Tibial nerve (tissue), 4 donors: Measurements from ENCODE around the gene TRMT11. TPM values are rescaled to one million over a fixed set of nuclear protein-coding genes. Genes with fewer than 3 reads are reported as not detected.

ENCODE experiments used
- DNase-seq, 2 donors: peaks; one replicate each; pipeline ENCODE4 v3.0.0-alpha.2; 2019; ENCODE audit warnings: low spot score in 2 of 2
- H3K27ac ChIP-seq, 4 donors: fragments of 200-600 bp; sonication (generic) in 3 of 4; one replicate each; pipeline ENCODE4 v1.5.1; 2017 to 2019; ENCODE audit warnings: mild to moderate bottlenecking in 1 of 4
- H3K27me3 ChIP-seq, 2 donors: fragments of 200-600 bp; sonication (generic) in 1 of 2; one replicate each; pipeline versions ENCODE4 v1.5.1 to v1.6.0; 2017 to 2019
- H3K36me3 ChIP-seq, 3 donors: fragments of 200-600 bp; sonication (generic); one replicate each; pipeline ENCODE4 v1.5.1; 2018 to 2019
- H3K4me1 ChIP-seq, 4 donors: fragments of 200-600 bp; sonication (generic) in 3 of 4; one replicate each; pipeline ENCODE4 v1.5.1; 2017 to 2019
- H3K4me3 ChIP-seq, 4 donors: fragments of 200-600 bp; sonication (generic) in 3 of 4; one replicate each; pipeline ENCODE4 v1.5.1; 2017 to 2019; ENCODE audit warnings: mild to moderate bottlenecking in 1 of 4, moderate library complexity in 1 of 4
- H3K9me3 ChIP-seq, 4 donors: fragments of 200-600 bp; sonication (generic) in 3 of 4; one replicate each; pipeline ENCODE4 v1.5.1; 2017 to 2019
- CTCF ChIP-seq, 5 experiments: fragments of 200-600 bp in 3 of 5; fragments of 450-650 bp in 2 of 5; sonication (generic) in 3 of 5; IDR thresholded peaks; one replicate each; pipeline ENCODE4 v1.5.1; 2016 to 2019; ENCODE audit warnings: antibody characterized with exemption in 5 of 5, mild to moderate bottlenecking in 3 of 5, moderate library complexity in 2 of 5
- EP300 ChIP-seq, 2 donors: sonication (generic); formaldehyde crosslinking; IDR thresholded peaks; one replicate each; pipeline ENCODE4 v1.6.1; 2017; ENCODE audit warnings: antibody characterized with exemption in 2 of 2, mild to moderate bottlenecking in 1 of 2
- POLR2A ChIP-seq, 2 donors: fragments of 450-650 bp; IDR thresholded peaks; one replicate each; pipeline ENCODE4 v1.6.1; 2017; ENCODE audit warnings: antibody characterized with exemption in 2 of 2, mild to moderate bottlenecking in 2 of 2, moderate library complexity in 2 of 2
- WGBS, 2 donors: methylation state at CpG; one replicate each; pipeline ENCODE4 v1.1.5; 2018; 5-methylcytosine and 5-hydroxymethylcytosine counted together
- total RNA-seq, 4 donors: library from RNA; depleted of rRNA; stranded (reverse); fragments of >200 nt; gene quantifications; one replicate each; pipeline ENCODE4 v1.1.0, GENCODE V29; 2016

TRMT11 gene
- total RNA-seq, 4 donors from 2014 or later = 29.7 to 40.8 (median 33.7) TPM

DNA sequence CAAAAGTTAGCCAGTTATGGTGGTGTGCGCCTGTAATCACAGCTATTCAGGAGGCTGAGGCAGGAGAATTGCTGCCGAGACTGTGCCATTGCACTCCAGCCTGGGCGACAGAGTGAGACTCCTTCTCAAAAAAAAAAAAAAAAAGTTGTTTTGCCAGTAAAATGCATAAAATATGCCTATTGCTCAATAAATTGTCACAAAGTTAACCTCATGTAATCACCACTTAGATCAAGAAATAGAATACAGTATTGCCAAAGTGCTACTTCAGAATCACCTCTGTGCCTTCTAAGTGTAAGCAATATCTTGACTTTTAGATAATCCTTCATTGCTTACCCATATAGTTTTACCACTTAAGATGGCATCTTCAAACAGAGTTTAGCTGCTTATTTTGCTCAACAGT lies 80.7 kb downstream of the TRMT11 start:
- peaks cover 0 to 3% (median 0%) of the 10 kb centered on the region in 4 donors for H3K4me1 ChIP-seq
- peaks cover 0 to 7% (median 0%) of the 10 kb centered on the region in 4 donors for H3K9me3 ChIP-seq
- no peak for DNase-seq
- TF ChIP-seq EP300 (IDR thresholded peaks at IDR 0.05) (no peak), POLR2A (IDR thresholded peaks at IDR 0.05) (no peak), CTCF (IDR thresholded peaks at IDR 0.05) (no peak)
- 98 to 99% methylated on average over 3 of the region's 3 CpGs for WGBS, 2 donors
- no peaks in the 10 kb centered on the region for H3K27me3 ChIP-seq
- H3K4me3 ChIP-seq = no peak overlapping the region
- H3K36me3 ChIP-seq = peaks cover 0 to 10% (median 0%) of the 10 kb centered on the region in 3 donors
- no peak overlapping the region for H3K27ac ChIP-seq

DNA sequence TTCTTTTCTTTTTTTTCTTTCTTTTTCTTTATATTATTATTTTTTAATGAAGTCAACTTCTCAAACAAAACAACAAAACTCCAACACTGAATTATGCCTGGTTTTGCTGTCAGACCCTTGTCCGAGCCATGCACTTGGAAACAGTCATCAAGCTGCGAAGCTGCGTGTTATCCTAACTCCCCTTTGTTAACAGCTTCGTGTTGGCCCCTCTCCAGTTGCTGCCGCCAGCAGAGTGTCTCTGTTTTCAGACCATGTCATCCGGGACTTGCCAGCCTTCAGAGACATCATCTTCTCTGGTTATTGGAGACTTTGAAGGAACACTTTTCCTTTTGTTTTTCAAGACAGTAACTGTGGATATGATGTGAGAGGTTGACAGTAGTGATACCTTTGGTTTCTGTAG lies 83.1 kb downstream of the TRMT11 start:
- WGBS, 2 donors = 77 to 82% methylated on average over 6 of the region's 6 CpGs
- Histone ChIP-seq H3K27me3 (no peaks in the 10 kb centered on the region), H3K27ac (no peak overlapping the region), H3K36me3 (peaks cover 0 to 8% (median 0%) of the 10 kb centered on the region in 3 donors), H3K4me3 (no peak overlapping the region), H3K9me3 (peaks cover 0 to 7% (median 0%) of the 10 kb centered on the region in 4 donors), H3K4me1 (peaks cover 0 to 3% (median 0%) of the 10 kb centered on the region in 4 donors)
- TF ChIP-seq EP300 (IDR thresholded peaks at IDR 0.05) (no peak), POLR2A (IDR thresholded peaks at IDR 0.05) (no peak), CTCF (IDR thresholded peaks at IDR 0.05) (no peak)
- DNase-seq = no peak

GRCh38 chr6:126071000-126071647 lies 84.8 kb downstream of the TRMT11 start:
- no peak for DNase-seq
- H3K4me3 ChIP-seq = no peak overlapping the region
- no peaks in the 10 kb centered on the region for H3K27me3 ChIP-seq
- TF ChIP-seq EP300 (IDR thresholded peaks at IDR 0.05) = no peak
- no peak for TF ChIP-seq POLR2A (IDR thresholded peaks at IDR 0.05)
- no peak for TF ChIP-seq CTCF (IDR thresholded peaks at IDR 0.05)
- H3K9me3 ChIP-seq = peaks cover 0 to 5% (median 0%) of the 10 kb centered on the region in 4 donors
- H3K36me3 ChIP-seq = peaks cover 0 to 5% (median 0%) of the 10 kb centered on the region in 3 donors
- no peaks in the 10 kb centered on the region for H3K4me1 ChIP-seq
- H3K27ac ChIP-seq = no peak overlapping the region
- WGBS, 2 donors = 80% methylated on average over 7 of the region's 7 CpGs

DNA sequence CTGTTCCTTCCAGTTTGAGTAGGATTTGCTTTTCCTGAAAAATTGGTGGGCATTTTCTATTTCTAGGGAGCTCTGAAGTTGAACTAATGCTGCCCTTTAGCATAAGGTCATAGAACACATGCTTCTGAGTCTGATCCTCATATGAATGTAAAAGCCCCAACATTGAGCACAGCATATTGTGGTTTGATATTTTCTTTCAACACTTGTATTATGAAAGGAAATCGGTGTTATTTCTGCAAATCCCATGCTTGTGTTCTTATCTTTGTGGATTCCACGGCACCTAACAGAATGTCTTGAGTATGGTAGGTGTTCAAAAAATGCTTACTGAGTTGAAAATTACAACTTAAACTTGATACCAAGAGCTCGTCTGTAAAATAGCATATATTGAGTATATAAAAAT lies 85.8 kb downstream of the TRMT11 start:
- Histone ChIP-seq H3K4me3 (no peak overlapping the region), H3K9me3 (no peaks in the 10 kb centered on the region), H3K4me1 (no peaks in the 10 kb centered on the region), H3K36me3 (peaks cover 0 to 6% (median 0%) of the 10 kb centered on the region in 3 donors), H3K27ac (no peak overlapping the region), H3K27me3 (no peaks in the 10 kb centered on the region)
- no peak for DNase-seq
- 78 to 80% methylated on average over 3 of the region's 3 CpGs for WGBS, 2 donors
- TF ChIP-seq POLR2A (IDR thresholded peaks at IDR 0.05) = no peak
- TF ChIP-seq CTCF (IDR thresholded peaks at IDR 0.05) = no peak
- no peak for TF ChIP-seq EP300 (IDR thresholded peaks at IDR 0.05)

DNA sequence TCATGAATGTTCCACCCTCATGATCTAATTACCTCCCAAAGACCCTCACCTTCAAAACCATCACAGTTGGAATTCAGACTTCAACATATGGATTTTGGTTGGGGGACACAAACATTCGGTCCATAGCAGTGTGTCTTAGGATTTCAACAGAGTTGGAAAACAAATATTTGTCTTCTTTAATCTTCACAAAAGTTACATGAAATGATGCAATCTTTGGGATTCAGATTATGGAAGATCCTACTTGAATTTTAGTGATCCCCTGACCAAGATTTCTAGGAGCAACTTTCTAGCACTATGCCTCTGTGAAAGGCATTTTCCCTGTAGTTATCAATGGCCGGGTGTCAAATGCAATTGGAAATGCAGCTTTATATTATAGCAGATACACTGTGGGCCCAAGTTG lies 86.5 kb downstream of the TRMT11 start:
- no peaks in the 10 kb centered on the region for H3K27me3 ChIP-seq
- 96 to 98% methylated on average over 2 of the region's 2 CpGs for WGBS, 2 donors
- no peak for TF ChIP-seq POLR2A (IDR thresholded peaks at IDR 0.05)
- TF ChIP-seq EP300 (IDR thresholded peaks at IDR 0.05) = no peak
- TF ChIP-seq CTCF (IDR thresholded peaks at IDR 0.05) = no peak
- H3K9me3 ChIP-seq = no peaks in the 10 kb centered on the region
- H3K4me1 ChIP-seq = no peaks in the 10 kb centered on the region
- H3K36me3 ChIP-seq = peaks cover 0 to 12% (median 0%) of the 10 kb centered on the region in 3 donors
- no peak for DNase-seq
- H3K27ac ChIP-seq = no peak overlapping the region
- no peak overlapping the region for H3K4me3 ChIP-seq
